Measurements from ENCODE around the gene ACADSB. TPM values are rescaled to one million over a fixed set of nuclear protein-coding genes. Genes with fewer than 3 reads are reported as not detected.

ACADSB gene
- total and polyA plus RNA-seq, 2 experiments from 2014 or later: 3.7 to 6.5 TPM

- TF ChIP-seq ZNF462 (CRISPR knock-in tag; IDR thresholded peaks at IDR 0.05): no peak
- no peak for TF ChIP-seq ZNF331 (CRISPR knock-in tag; IDR thresholded peaks at IDR 0.05; ENCODE audit: low read depth)
- TF ChIP-seq JUNB (IDR thresholded peaks at IDR 0.05; ENCODE audit: unreplicated experiment): no peak
- no peak for TF ChIP-seq POLR2AphosphoS5 (IDR thresholded peaks at IDR 0.05; ENCODE audit: low read depth)
- TF ChIP-seq ETS1 (IDR thresholded peaks at IDR 0.05): no peak
- TF ChIP-seq CTCF (conservative IDR thresholded peaks at IDR 0.05; ENCODE audit: low read depth in 2 of 2): no peak
- TF ChIP-seq NANOG (IDR thresholded peaks at IDR 0.05; ENCODE audit: borderline replicate concordance): no peak
Measured at GRCh38 chr10:122974023-122974422, 34.8 kb upstream of the ACADSB start (continued).
